Spleen (tissue), 7 donors: ENCODE results near the gene TADA2A.

Experiments
- POLR2A ChIP-seq, 3 donors: fragments of 450-650 bp; IDR thresholded peaks; one replicate each; pipeline ENCODE4 v1.5.1; 2017; ENCODE audit warnings: antibody characterized with exemption in 3 of 3, mild to moderate bottlenecking in 1 of 3
- TF ChIP-seq, protein P1 (sequence below), 11 experiments: fragments of 200-600 bp in 7 of 11; fragments of 450-650 bp in 4 of 11; sonication (generic) in 4 of 11; IDR thresholded peaks in 8 of 11; conservative IDR thresholded peaks in 3 of 11; 1 replicate in 7 of 11; 2 replicates in 4 of 11; pipeline versions ENCODE4 v1.4.0 to v1.8.0; 2016 to 2021; ENCODE audit warnings: antibody characterized with exemption in 11 of 11, inconsistent platforms in 4 of 11, mild to moderate bottlenecking in 1 of 11
- donor health status: DM: no; HTN: no; CAD: no; lungs with moderate emphysema.
- donor health status: DM: no; HTN: no; CAD: no.
- donor health status: DM: no; HTN: no; CAD: no.

DNA sequence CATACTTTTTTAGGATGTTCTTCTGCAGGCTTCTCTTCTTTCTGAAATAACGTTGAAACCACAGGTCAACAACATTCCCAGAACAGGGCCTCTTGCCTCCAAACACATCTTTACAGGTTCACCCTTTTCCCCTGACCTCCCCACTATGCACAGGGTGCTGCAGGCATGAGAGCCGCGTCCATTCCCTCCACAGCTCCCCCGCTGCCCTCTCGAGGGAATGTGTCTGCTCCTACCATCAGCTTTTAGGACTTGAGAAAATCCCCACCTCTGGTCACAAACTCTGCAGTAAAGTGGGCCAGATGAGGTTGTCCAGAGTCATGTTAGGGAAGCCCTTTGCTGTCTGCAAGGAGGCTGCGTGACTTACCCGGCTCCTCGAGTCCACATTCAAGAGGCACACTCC, 113.5 kb downstream of the TADA2A start:
- TF ChIP-seq, protein P1, sequence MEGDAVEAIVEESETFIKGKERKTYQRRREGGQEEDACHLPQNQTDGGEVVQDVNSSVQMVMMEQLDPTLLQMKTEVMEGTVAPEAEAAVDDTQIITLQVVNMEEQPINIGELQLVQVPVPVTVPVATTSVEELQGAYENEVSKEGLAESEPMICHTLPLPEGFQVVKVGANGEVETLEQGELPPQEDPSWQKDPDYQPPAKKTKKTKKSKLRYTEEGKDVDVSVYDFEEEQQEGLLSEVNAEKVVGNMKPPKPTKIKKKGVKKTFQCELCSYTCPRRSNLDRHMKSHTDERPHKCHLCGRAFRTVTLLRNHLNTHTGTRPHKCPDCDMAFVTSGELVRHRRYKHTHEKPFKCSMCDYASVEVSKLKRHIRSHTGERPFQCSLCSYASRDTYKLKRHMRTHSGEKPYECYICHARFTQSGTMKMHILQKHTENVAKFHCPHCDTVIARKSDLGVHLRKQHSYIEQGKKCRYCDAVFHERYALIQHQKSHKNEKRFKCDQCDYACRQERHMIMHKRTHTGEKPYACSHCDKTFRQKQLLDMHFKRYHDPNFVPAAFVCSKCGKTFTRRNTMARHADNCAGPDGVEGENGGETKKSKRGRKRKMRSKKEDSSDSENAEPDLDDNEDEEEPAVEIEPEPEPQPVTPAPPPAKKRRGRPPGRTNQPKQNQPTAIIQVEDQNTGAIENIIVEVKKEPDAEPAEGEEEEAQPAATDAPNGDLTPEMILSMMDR (IDR thresholded peaks at IDR 0.05 in 8 of 11, conservative IDR thresholded peaks at IDR 0.05 in 3 of 11): no peak
- no peak for TF ChIP-seq POLR2A (IDR thresholded peaks at IDR 0.05)
